GM23248 (cell line): ENCODE results near the gene CYP2C8. TPM values are rescaled to one million over a fixed set of nuclear protein-coding genes. Genes with fewer than 3 reads are reported as not detected.

Source experiments
- DNase-seq: peaks from one replicate; pipeline ENCODE4 v3.0.0-alpha.2; 2015
- H2AFZ ChIP-seq: fragments of 200-600 bp; sonication (generic); 2 replicates; pipeline ENCODE4 v1.6.1; 2016; ENCODE audit warnings: antibody characterized with exemption
- H3F3A ChIP-seq: fragments of 200-600 bp; sonication (generic); 2 replicates; pipeline ENCODE4 v1.6.1; 2016; ENCODE audit warnings: mild to moderate bottlenecking, antibody characterized with exemption, mixed run types; ENCODE audit not compliant: insufficient read depth
- H3K27ac ChIP-seq: fragments of 200-600 bp; sonication (generic); 2 replicates; pipeline ENCODE4 v1.5.1; 2016; ENCODE audit warnings: mild to moderate bottlenecking
- H3K27me3 ChIP-seq: fragments of 200-600 bp; sonication (generic); replicated peaks from 2 replicates; pipeline ENCODE4 v1.6.1; 2016; ENCODE audit warnings: mild to moderate bottlenecking; ENCODE audit not compliant: insufficient read depth
- H3K36me3 ChIP-seq: fragments of 200-600 bp; sonication (generic); 2 replicates; pipeline ENCODE4 v1.6.1; 2016; ENCODE audit warnings: low read depth, mild to moderate bottlenecking
- H3K4me1 ChIP-seq: fragments of 200-600 bp; sonication (generic); 2 replicates; pipeline ENCODE4 v1.6.1; 2016; ENCODE audit warnings: mild to moderate bottlenecking; ENCODE audit not compliant: insufficient read depth
- H3K4me2 ChIP-seq: fragments of 200-600 bp; sonication (generic); one replicate; pipeline ENCODE4 v1.6.1; 2016; ENCODE audit warnings: mild to moderate bottlenecking; ENCODE audit not compliant: unreplicated experiment
- H3K4me3 ChIP-seq: fragments of 200-600 bp; sonication (generic); 2 replicates; pipeline ENCODE4 v1.5.1; 2016; ENCODE audit warnings: mild to moderate bottlenecking
- H3K79me2 ChIP-seq: fragments of 200-600 bp; sonication (generic); 2 replicates; pipeline ENCODE4 v1.6.1; 2016; ENCODE audit warnings: mild to moderate bottlenecking; ENCODE audit not compliant: insufficient read depth
- H3K9ac ChIP-seq: fragments of 200-600 bp; sonication (generic); 2 replicates; pipeline ENCODE4 v1.6.1; 2016; ENCODE audit warnings: mild to moderate bottlenecking
- H3K9me2 ChIP-seq: fragments of 200-600 bp; sonication (generic); 2 replicates; pipeline ENCODE4 v1.6.1; 2016; ENCODE audit warnings: mixed run types, mild to moderate bottlenecking, moderate library complexity; ENCODE audit not compliant: insufficient read depth
- H3K9me3 ChIP-seq: fragments of 200-600 bp; sonication (generic); one replicate; pipeline ENCODE4 v1.6.1; 2017; ENCODE audit warnings: low read depth
- H4K20me1 ChIP-seq: fragments of 200-600 bp; sonication (generic); 2 replicates; pipeline ENCODE4 v1.6.0; 2016; ENCODE audit not compliant: insufficient read depth
- EZH2 ChIP-seq: fragments of 200-600 bp; sonication (generic); IDR thresholded peaks from 2 replicates; pipeline ENCODE4 v1.6.1; 2018; ENCODE audit warnings: antibody characterized with exemption, mild to moderate bottlenecking; ENCODE audit not compliant: insufficient read depth, poor library complexity, severe bottlenecking
- EZH2phosphoT487 ChIP-seq: fragments of 200-600 bp; sonication (generic); IDR thresholded peaks from 2 replicates; pipeline ENCODE4 v1.6.1; 2018; ENCODE audit warnings: antibody characterized with exemption, moderate library complexity, mild to moderate bottlenecking, low read depth; ENCODE audit not compliant: insufficient read depth
- WGBS, 2 experiments: methylation state at CpG; one replicate each; pipeline ENCODE4 v1.1.6; 2015 to 2017; ENCODE audit warnings: low lambda C conversion rate in 2 of 2, low coverage in 1 of 2; ENCODE audit errors: missing lambda C conversion rate in 2 of 2; 5-methylcytosine and 5-hydroxymethylcytosine counted together
- in situ Hi-C: fragments of 300-500 bp; cut with MboI; formaldehyde crosslinking; loops from 2 replicates; pipeline ENCODE4 v1.15.0; 2020
- polyA plus RNA-seq: library from polyadenylated mRNA; unstranded; fragments of >200 nt; fragmentation: Nextera tagmentation; extraction: Ambion mirVana; gene quantifications from 2 replicates; pipeline ENCODE4 v1.2.1, GENCODE V29; 2016
- total RNA-seq: library from RNA; depleted of rRNA; stranded (reverse); fragments of >200 nt; shearing (Covaris generic); gene quantifications from 2 replicates; pipeline ENCODE4 v1.2.3, GENCODE V29; 2014

Gene CYP2C8
- total and polyA plus RNA-seq, 2 experiments from 2014 or later = not detected

DNA sequence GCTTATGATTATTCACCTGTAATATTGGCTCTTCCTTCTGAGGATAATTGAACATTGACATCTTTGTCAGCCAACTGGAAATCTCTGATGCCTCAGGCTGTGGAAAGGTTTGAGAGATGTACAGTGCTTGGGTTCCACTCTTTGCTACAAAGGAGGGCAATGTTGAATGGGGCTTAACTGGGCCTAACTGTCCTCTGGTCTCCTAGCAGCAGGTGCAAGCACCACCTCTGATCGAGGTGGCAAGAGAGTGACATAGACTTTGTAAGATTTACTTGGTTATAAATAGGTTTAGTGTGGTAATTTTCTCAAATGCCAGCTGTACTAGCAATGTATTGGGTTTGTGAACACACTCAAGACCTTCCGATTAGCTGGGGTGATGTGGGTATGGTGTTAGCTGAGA is 21.1 kb downstream of the CYP2C8 start:
- Histone ChIP-seq H3K27ac (no peak overlapping the region), H3K4me3 (no peak overlapping the region), H3K9me3 (no peaks in the 10 kb centered on the region), H3K36me3 (no peaks in the 10 kb centered on the region), H3K4me1 (no peaks in the 10 kb centered on the region), H2AFZ (no peak overlapping the region), H3K27me3 (no peaks in the 10 kb centered on the region), H3K79me2 (no peaks in the 10 kb centered on the region), H3K9me2 (no peaks in the 10 kb centered on the region), H3K9ac (no peak overlapping the region), H3F3A (no peaks in the 10 kb centered on the region), H4K20me1 (no peaks in the 10 kb centered on the region), H3K4me2 (no peak overlapping the region)
- no peak for DNase-seq
- no peak for TF ChIP-seq EZH2phosphoT487
- in situ Hi-C loops = no loop called here
- 27 to 33% methylated on average over 2 of the region's 2 CpGs for WGBS, 2 experiments

DNA sequence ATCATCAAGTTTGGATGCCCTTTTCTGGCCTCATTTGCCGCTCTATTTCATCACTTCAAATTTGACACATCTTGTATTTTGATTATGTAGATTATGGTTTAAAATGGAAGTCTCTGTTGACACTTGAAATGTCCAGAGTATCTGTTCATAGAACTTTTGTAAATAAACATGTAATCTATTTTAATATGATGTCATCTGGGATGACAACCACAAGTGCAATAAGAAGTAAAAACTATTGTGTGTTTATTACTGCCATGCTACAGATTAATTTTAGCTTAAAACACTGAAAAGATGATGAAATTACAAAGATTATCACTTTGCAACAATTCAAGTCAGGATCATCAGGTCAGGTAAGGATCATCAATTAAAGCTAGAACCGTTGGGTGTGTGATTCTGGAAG is 30.0 kb downstream of the CYP2C8 start:
- 35 to 39% methylated on average over 2 of the region's 2 CpGs for WGBS, 2 experiments
- in situ Hi-C loops = no loop called here
- no peak for DNase-seq

DNA sequence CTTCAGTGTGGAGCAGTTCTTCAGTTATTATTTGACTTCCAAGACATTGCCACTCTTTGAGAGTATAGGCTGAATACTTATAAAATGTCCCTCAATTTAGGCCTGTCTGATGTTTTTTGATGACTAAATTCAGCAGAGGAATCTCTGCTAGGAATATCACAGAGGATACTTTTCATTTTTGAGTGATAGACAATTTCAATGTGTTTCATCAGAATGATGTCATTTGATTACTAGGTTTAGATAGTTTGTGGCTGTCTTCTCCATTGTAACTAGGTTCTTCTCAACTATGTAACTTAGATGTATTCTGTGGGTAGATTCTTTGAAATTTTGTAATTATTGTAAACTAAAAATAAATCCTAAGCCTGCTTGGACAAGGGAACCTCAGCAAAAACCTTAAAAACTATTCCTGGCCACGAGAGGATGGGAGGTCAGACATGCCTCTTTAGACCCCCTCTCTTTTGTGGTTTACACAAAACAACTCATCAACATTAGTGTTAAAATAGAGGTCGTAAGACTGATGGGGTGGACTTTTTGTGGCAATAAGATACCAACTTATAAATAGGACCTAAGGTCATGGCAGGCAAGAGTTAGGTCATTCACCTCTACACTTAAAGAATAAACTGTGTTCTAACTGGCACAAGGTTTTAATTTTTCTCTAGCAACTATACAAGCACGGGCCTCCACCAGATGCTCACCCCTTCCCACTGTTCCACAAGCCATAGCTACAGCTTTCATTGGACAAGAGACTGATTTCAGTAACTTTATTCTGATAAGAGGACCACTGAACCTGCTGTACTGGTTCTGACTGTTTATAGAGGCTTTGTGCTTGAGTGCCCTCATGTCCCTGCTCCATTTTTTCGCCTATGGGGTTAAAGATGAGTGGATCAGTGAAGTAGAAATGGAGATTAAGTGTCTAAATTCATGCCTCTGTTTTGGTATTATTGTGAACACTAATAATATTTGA is 33.7 kb downstream of the CYP2C8 start:
- Histone ChIP-seq H3K9ac (no peak overlapping the region), H4K20me1 (no peaks in the 10 kb centered on the region), H3K4me3 (no peak overlapping the region), H3K79me2 (no peaks in the 10 kb centered on the region), H3K4me1 (no peaks in the 10 kb centered on the region), H3F3A (no peaks in the 10 kb centered on the region), H3K27me3 (no peaks in the 10 kb centered on the region), H3K9me3 (no peaks in the 10 kb centered on the region), H3K36me3 (no peaks in the 10 kb centered on the region), H3K4me2 (no peak overlapping the region), H3K27ac (no peak overlapping the region), H3K9me2 (no peaks in the 10 kb centered on the region), H2AFZ (no peak overlapping the region)
- no peak for DNase-seq
- in situ Hi-C loops = no loop called here
- TF ChIP-seq EZH2phosphoT487 = no peak
- no peak for TF ChIP-seq EZH2
- WGBS, 2 experiments = 2 to 8% methylated on average over 4 of the region's 4 CpGs

More for the DNA sequence above, 30.0 kb downstream of the CYP2C8 start:
- no peaks in the 10 kb centered on the region for H3K9me3 ChIP-seq
- no peak overlapping the region for H3K4me3 ChIP-seq
- no peak overlapping the region for H3K4me2 ChIP-seq
- no peaks in the 10 kb centered on the region for H3K79me2 ChIP-seq
- H3K27ac ChIP-seq = no peak overlapping the region
- no peaks in the 10 kb centered on the region for H3K27me3 ChIP-seq
- TF ChIP-seq EZH2phosphoT487 (no peak), EZH2 (no peak)
- H3K9me2 ChIP-seq = 0 out of 2 replicates have a peak, but pooled peaks cover 2% of the 10 kb centered on the region
- H3K4me1 ChIP-seq = no peaks in the 10 kb centered on the region
- no peaks in the 10 kb centered on the region for H4K20me1 ChIP-seq
- no peak overlapping the region for H3K9ac ChIP-seq
- no peak overlapping the region for H2AFZ ChIP-seq
- H3K36me3 ChIP-seq = no peaks in the 10 kb centered on the region
- no peaks in the 10 kb centered on the region for H3F3A ChIP-seq

DNA sequence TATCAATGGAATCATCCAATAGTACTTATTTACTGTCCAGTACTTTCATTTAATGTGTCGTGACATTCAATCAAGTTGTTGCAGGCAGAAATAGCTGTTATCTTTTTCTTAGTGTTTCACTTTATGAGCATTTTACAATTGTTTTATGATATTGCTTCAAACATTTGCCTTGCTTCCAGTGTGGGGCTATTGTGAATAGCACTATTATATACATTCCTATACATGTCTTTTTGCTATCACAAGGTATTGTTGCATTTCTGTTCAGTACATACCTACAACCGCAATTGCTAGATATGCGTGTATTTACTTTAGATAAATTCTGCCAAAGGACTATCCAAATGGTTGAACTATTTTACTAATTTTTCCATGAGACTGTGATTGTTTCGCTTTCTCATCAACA is 34.9 kb downstream of the CYP2C8 start:
- no peaks in the 10 kb centered on the region for H3K27me3 ChIP-seq
- H3K4me3 ChIP-seq = no peak overlapping the region
- H4K20me1 ChIP-seq = no peaks in the 10 kb centered on the region
- H3K9me2 ChIP-seq = no peaks in the 10 kb centered on the region
- H3K9me3 ChIP-seq = no peaks in the 10 kb centered on the region
- no peak overlapping the region for H3K4me2 ChIP-seq
- H3K9ac ChIP-seq = no peak overlapping the region
- no peak overlapping the region for H3K27ac ChIP-seq
- 44 to 48% methylated on average over 4 of the region's 4 CpGs for WGBS, 2 experiments
- H2AFZ ChIP-seq = no peak overlapping the region
- H3K4me1 ChIP-seq = no peaks in the 10 kb centered on the region
- DNase-seq = no peak
- no peaks in the 10 kb centered on the region for H3F3A ChIP-seq
- H3K36me3 ChIP-seq = no peaks in the 10 kb centered on the region
- TF ChIP-seq EZH2phosphoT487 (no peak), EZH2 (no peak)
- in situ Hi-C loops = no loop called here
- no peaks in the 10 kb centered on the region for H3K79me2 ChIP-seq

DNA sequence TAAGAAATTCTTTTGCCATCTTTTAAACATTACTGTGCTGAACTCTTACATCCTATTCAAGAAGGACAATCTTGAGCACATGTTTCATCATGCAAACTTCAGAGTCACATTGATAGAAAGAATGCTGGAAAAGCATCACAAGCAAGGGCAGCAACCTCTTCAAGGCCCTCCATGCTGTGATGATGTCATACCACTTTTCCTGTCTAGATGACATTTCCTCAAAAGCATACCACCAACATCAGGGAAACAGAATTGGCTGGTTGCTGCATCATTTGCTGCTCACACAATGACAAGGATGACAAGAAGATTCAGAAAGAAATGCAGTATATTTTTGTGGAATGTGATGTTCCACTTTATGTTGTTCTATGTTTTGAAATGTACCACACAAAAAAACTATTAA is 37.6 kb downstream of the CYP2C8 start:
- Histone ChIP-seq H3K36me3 (no peaks in the 10 kb centered on the region), H3K4me1 (no peaks in the 10 kb centered on the region), H3K9me2 (no peaks in the 10 kb centered on the region), H3K27ac (no peak overlapping the region), H3K9ac (no peak overlapping the region), H3K27me3 (no peaks in the 10 kb centered on the region), H3K79me2 (no peaks in the 10 kb centered on the region), H4K20me1 (no peaks in the 10 kb centered on the region), H3K9me3 (no peaks in the 10 kb centered on the region), H3K4me3 (no peak overlapping the region), H3F3A (no peaks in the 10 kb centered on the region), H3K4me2 (no peak overlapping the region), H2AFZ (no peak overlapping the region)
- TF ChIP-seq EZH2 = no peak
- TF ChIP-seq EZH2phosphoT487 = no peak
- no peak for DNase-seq
- in situ Hi-C loops = no loop called here
